IPS-15b (cell line): ENCODE measurements around the gene NDUFS6.

Experiments
- H3K27me3 ChIP-seq: one replicate; pipeline ENCODE4 v1.6.1; 2013; ENCODE audit warnings: low read length; ENCODE audit not compliant: control insufficient read depth, insufficient read depth
- H3K36me3 ChIP-seq: one replicate; pipeline ENCODE4 v1.6.1; 2013; ENCODE audit warnings: low read length; ENCODE audit not compliant: control insufficient read depth, insufficient read depth
- H3K4me1 ChIP-seq: one replicate; pipeline ENCODE4 v1.6.1; 2013; ENCODE audit warnings: mild to moderate bottlenecking, low read length; ENCODE audit not compliant: control insufficient read depth, insufficient read depth
- H3K4me3 ChIP-seq: one replicate; pipeline ENCODE4 v1.5.1; 2013; ENCODE audit warnings: low read depth, low read length
- H3K9ac ChIP-seq: one replicate; pipeline ENCODE4 v1.6.1; 2013; ENCODE audit warnings: low read depth, mild to moderate bottlenecking, low read length
- H3K9me3 ChIP-seq: one replicate; pipeline ENCODE4 v1.6.1; 2013; ENCODE audit warnings: mild to moderate bottlenecking, low read length; ENCODE audit not compliant: control insufficient read depth, insufficient read depth

Gene NDUFS6

DNA sequence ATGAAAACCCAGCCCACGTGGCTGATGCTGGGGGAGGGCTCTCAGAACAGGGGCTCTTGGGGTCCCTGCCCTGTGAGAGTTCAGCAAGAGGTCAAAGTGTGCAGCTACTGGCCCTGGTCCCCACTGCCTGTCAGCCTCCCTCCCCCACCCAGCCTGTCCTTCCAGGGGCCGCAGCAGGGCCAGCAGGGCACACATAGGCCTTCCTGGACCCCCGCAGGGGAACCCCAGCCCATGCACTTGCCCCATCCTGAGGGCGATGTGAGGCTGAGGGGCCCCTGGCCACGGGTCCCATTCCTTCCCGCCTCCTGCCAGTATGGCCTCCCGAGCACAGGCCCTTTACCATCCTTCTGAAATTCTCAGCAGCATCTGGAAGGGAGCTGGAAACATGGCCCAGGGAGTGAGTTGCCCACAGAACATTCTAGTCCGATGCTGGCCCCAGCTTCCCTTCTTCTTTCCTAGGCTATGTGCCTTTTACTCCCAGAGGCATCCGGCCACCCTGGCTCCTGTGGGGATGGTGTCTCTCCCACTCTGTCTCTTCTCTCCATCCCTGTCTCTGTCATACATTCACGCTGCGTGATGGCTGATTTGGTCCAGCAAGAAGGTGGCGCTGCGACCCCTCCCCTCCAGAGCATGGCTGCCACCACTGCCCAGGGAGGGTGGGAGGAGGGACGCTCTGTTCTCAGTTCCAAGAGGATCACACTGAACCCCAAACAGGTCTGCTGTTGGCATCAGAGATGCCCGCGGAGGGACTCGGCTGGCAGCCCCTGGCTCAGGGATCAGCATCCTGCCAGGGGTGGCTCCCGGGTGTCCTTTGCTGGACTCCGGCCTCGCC is 21.2 kb upstream of the NDUFS6 start:
- no peaks in the 10 kb centered on the region for H3K9me3 ChIP-seq
- H3K9ac ChIP-seq: no peak overlapping the region
- no peaks in the 10 kb centered on the region for H3K27me3 ChIP-seq
- no peak overlapping the region for H3K4me3 ChIP-seq
- H3K36me3 ChIP-seq: no peaks in the 10 kb centered on the region
- no peaks in the 10 kb centered on the region for H3K4me1 ChIP-seq

DNA sequence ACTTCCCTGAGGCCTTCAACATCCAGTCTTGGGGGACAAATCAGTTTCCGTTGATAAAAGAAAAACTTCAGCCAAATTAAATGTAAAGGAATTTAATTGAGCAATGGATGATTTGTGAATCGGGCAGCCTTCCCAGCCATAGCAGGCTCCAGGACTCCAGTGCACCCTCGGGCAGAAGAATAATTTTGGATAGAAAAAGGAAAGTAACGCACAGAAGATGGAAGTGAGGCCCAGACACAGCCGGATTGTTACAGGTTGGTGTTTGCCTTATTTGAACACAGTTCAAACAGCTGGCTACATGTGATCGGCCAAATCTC is 20.6 kb upstream of the NDUFS6 start:
- Histone ChIP-seq H3K9me3 (no peaks in the 10 kb centered on the region), H3K27me3 (no peaks in the 10 kb centered on the region), H3K9ac (no peak overlapping the region), H3K4me1 (no peaks in the 10 kb centered on the region), H3K36me3 (no peaks in the 10 kb centered on the region), H3K4me3 (no peak overlapping the region)

GRCh38 chr5:1781107-1781506 is 20.1 kb upstream of the NDUFS6 start:
- Histone ChIP-seq H3K4me1 (no peaks in the 10 kb centered on the region), H3K27me3 (no peaks in the 10 kb centered on the region)

GRCh38 chr5:1781726-1782384 is 19.4 kb upstream of the NDUFS6 start:
- Histone ChIP-seq H3K9me3 (no peaks in the 10 kb centered on the region), H3K9ac (no peak overlapping the region), H3K4me1 (no peaks in the 10 kb centered on the region), H3K4me3 (no peak overlapping the region), H3K36me3 (no peaks in the 10 kb centered on the region), H3K27me3 (no peaks in the 10 kb centered on the region)

More at GRCh38 chr5:1781107-1781506, 20.1 kb upstream of the NDUFS6 start:
- Histone ChIP-seq H3K9ac (no peak overlapping the region), H3K4me3 (no peak overlapping the region), H3K36me3 (no peaks in the 10 kb centered on the region), H3K9me3 (no peaks in the 10 kb centered on the region)

- Histone ChIP-seq H3K9ac (no peak overlapping the region), H3K27me3 (no peaks in the 10 kb centered on the region), H3K4me1 (no peaks in the 10 kb centered on the region), H3K36me3 (no peaks in the 10 kb centered on the region), H3K9me3 (no peaks in the 10 kb centered on the region), H3K4me3 (no peak overlapping the region)
Measured at GRCh38 chr5:1782385-1783215, 18.6 kb upstream of the NDUFS6 start.

GRCh38 chr5:1783216-1783554 is 18.0 kb upstream of the NDUFS6 start:
- Histone ChIP-seq H3K9me3 (no peaks in the 10 kb centered on the region), H3K4me3 (no peak overlapping the region), H3K27me3 (no peaks in the 10 kb centered on the region), H3K36me3 (no peaks in the 10 kb centered on the region), H3K9ac (no peak overlapping the region), H3K4me1 (no peaks in the 10 kb centered on the region)

GRCh38 chr5:1784197-1785050 is 16.8 kb upstream of the NDUFS6 start:
- no peaks in the 10 kb centered on the region for H3K9me3 ChIP-seq
- no peak overlapping the region for H3K9ac ChIP-seq
- no peaks in the 10 kb centered on the region for H3K4me1 ChIP-seq
- no peaks in the 10 kb centered on the region for H3K27me3 ChIP-seq
- H3K4me3 ChIP-seq: no peak overlapping the region
- H3K36me3 ChIP-seq: no peaks in the 10 kb centered on the region

GRCh38 chr5:1785062-1785461 is 16.1 kb upstream of the NDUFS6 start:
- H3K36me3 ChIP-seq: no peaks in the 10 kb centered on the region
- no peak overlapping the region for H3K9ac ChIP-seq
- no peaks in the 10 kb centered on the region for H3K9me3 ChIP-seq
- peaks cover 4% of the 10 kb centered on the region for H3K4me1 ChIP-seq
- H3K27me3 ChIP-seq: no peaks in the 10 kb centered on the region
- no peak overlapping the region for H3K4me3 ChIP-seq

DNA sequence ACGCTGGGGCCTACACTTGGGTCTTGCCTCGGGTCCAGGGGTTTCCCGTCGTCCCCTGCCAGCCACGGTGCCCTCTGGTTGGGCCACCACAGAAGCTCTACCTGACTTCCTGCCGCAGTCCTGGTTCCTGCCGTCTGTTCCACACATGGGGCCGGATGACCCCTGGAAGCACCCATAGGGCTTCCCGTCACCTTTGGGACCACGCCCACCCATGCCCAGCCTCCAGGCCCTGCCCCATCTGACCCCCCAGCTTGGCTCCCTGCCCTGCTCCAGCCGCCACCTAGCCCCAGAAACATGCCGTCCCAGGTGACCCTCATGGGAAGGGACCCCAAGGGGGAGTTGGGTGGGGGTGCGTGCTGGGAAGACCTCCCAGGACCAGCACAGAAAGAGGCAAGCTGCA is 15.2 kb upstream of the NDUFS6 start:
- no peak overlapping the region for H3K4me3 ChIP-seq
- no peaks in the 10 kb centered on the region for H3K9me3 ChIP-seq
- H3K27me3 ChIP-seq: no peaks in the 10 kb centered on the region
- H3K9ac ChIP-seq: no peak overlapping the region
- H3K4me1 ChIP-seq: peaks cover 4% of the 10 kb centered on the region
- H3K36me3 ChIP-seq: no peaks in the 10 kb centered on the region

GRCh38 chr5:1786621-1787471 is 14.4 kb upstream of the NDUFS6 start:
- Histone ChIP-seq H3K36me3 (no peaks in the 10 kb centered on the region), H3K27me3 (no peaks in the 10 kb centered on the region), H3K9me3 (no peaks in the 10 kb centered on the region), H3K4me3 (no peak overlapping the region), H3K9ac (no peak overlapping the region), H3K4me1 (peaks cover 4% of the 10 kb centered on the region)
